Mucosa of descending colon (tissue), 3 donors: ENCODE results near the gene TJP3. TPM values are rescaled to one million over a fixed set of nuclear protein-coding genes. Genes with fewer than 3 reads are reported as not detected.

Experiments
- ATAC-seq: fragments of 200-7000 bp; cut with Tn5 transposase; one replicate; pipeline ENCODE4 v1.9.1; 2020; ENCODE audit warnings: mild to moderate bottlenecking, moderate library complexity
- DNase-seq, 3 donors: peaks; one replicate each; pipeline ENCODE4 v3.0.0-alpha.2; 2020
- H3K36me3 ChIP-seq: fragments of 200-600 bp; one replicate; pipeline ENCODE4 v1.8.0; 2021; ENCODE audit warnings: low read depth, mild to moderate bottlenecking
- H3K4me1 ChIP-seq: fragments of 200-600 bp; one replicate; pipeline ENCODE4 v1.8.0; 2021; ENCODE audit warnings: low read depth, mild to moderate bottlenecking
- H3K4me3 ChIP-seq: fragments of 200-600 bp; one replicate; pipeline ENCODE4 v1.8.0; 2021; ENCODE audit warnings: mild to moderate bottlenecking
- H3K9me3 ChIP-seq: fragments of 200-600 bp; one replicate; pipeline ENCODE4 v1.8.0; 2021; ENCODE audit warnings: mild to moderate bottlenecking
- CTCF ChIP-seq: fragments of 200-600 bp; IDR thresholded peaks from one replicate; pipeline ENCODE4 v1.8.0; 2022; ENCODE audit warnings: antibody characterized with exemption, mild to moderate bottlenecking
- intact Hi-C, 2 donors: fragments of 100-400 bp; cut with DNase I in 1 of 2; cut with micrococcal nuclease in 1 of 2; formaldehyde crosslinking; loops; one replicate each; pipeline versions ENCODE4 v1.11.0 to v1.11.1; 2022; cut with DNase I, micrococcal nuclease
- total RNA-seq, 3 donors: library from RNA; stranded (reverse); fragmentation: NEBNext Ultra II Directional in 2 of 3; extraction: Animal tissue kit (Norgen Biotek cat#: 25700) in 2 of 3; gene quantifications; one replicate each; pipeline versions ENCODE4 v1.2.1 to v1.2.4, GENCODE V29; 2021 to 2023
- donor health status: DM: no; HTN: no; CAD: no; lungs with moderate emphysema.
- donor health status: DM: no; HTN: no; CAD: no.
- donor health status: DM: no; HTN: yes; CAD: no.

Gene TJP3
- total RNA-seq, 3 donors from 2014 or later = 167 to 357 (median 285) TPM

- intact Hi-C loops = no loop called here
- DNase-seq = peak; percentile 96 to 99 (median 97)
- Histone ChIP-seq H3K9me3 (no peaks in the 10 kb centered on the region), H3K4me3 (peak overlapping the region; percentile 30), H3K36me3 (no peaks in the 10 kb centered on the region), H3K4me1 (peaks cover 50% of the 10 kb centered on the region)
- no peak for TF ChIP-seq CTCF
- peak; percentile 83 for ATAC-seq
Measured at GRCh38 chr19:3721131-3721886, 13.1 kb downstream of the TJP3 start.

- ATAC-seq (no peak), DNase-seq (no peak)
- Histone ChIP-seq H3K4me3 (peak overlapping the region; percentile 30), H3K36me3 (no peaks in the 10 kb centered on the region), H3K4me1 (peaks cover 56% of the 10 kb centered on the region), H3K9me3 (no peaks in the 10 kb centered on the region)
- intact Hi-C loops = no loop called here
- TF ChIP-seq CTCF = no peak
Measured at GRCh38 chr19:3721887-3722442, 13.8 kb downstream of the TJP3 start.

GRCh38 chr19:3722443-3723109 lies 14.4 kb downstream of the TJP3 start:
- peak; percentile 54 for ATAC-seq
- Histone ChIP-seq H3K9me3 (no peaks in the 10 kb centered on the region), H3K4me1 (peaks cover 58% of the 10 kb centered on the region), H3K36me3 (no peaks in the 10 kb centered on the region), H3K4me3 (peak overlapping the region; percentile 30)
- peak; percentile 85 to 89 (median 88) for DNase-seq
- TF ChIP-seq CTCF = no peak
- intact Hi-C loops = no loop called here

GRCh38 chr19:3723110-3723488 lies 14.9 kb downstream of the TJP3 start:
- DNase-seq = no peak
- ATAC-seq = no peak
- H3K4me1 ChIP-seq = peaks cover 58% of the 10 kb centered on the region
- H3K9me3 ChIP-seq = no peaks in the 10 kb centered on the region
- no peaks in the 10 kb centered on the region for H3K36me3 ChIP-seq
- H3K4me3 ChIP-seq = no peak overlapping the region
- intact Hi-C loops = no loop called here
- no peak for TF ChIP-seq CTCF

- no peak for ATAC-seq
- Histone ChIP-seq H3K9me3 (no peaks in the 10 kb centered on the region), H3K4me3 (no peak overlapping the region), H3K4me1 (peaks cover 54% of the 10 kb centered on the region), H3K36me3 (no peaks in the 10 kb centered on the region)
- intact Hi-C loops = no loop called here
- TF ChIP-seq CTCF = no peak
- DNase-seq = no peak
Measured at GRCh38 chr19:3723883-3724282, 15.7 kb downstream of the TJP3 start.
